ENCODE data around the gene MPP2. TPM values are rescaled to one million over a fixed set of nuclear protein-coding genes. Genes with fewer than 3 reads are reported as not detected.

MPP2 gene
- total RNA-seq, 1 experiment from 2014 or later = 5.6 TPM

GRCh38 chr17:43915559-43915958, 8.2 kb upstream of the MPP2 start:
- H3K9me3 ChIP-seq = no peaks in the 10 kb centered on the region
- H3K36me3 ChIP-seq (ENCODE audit: control insufficient read depth, insufficient read depth, low read length) = no peaks in the 10 kb centered on the region
- ChIA-PET CTCF (no interaction called here), POLR2A (no interaction called here)
- H3K27me3 ChIP-seq (replicated peaks; ENCODE audit: control insufficient read depth, insufficient read depth, low read length) = no peaks in the 10 kb centered on the region
- Mint-ChIP-seq H3K27me3 (ENCODE audit: insufficient read depth, unreplicated experiment) (no peaks in the 10 kb centered on the region), H3K4me3 (ENCODE audit: unreplicated experiment) (no peak overlapping the region), H3K4me1 (ENCODE audit: low read depth, unreplicated experiment) (peaks cover 7% of the 10 kb centered on the region), H3K27ac (ENCODE audit: unreplicated experiment) (no peak overlapping the region), H3K36me3 (ENCODE audit: insufficient read depth, unreplicated experiment) (no peaks in the 10 kb centered on the region), H3K9me3 (ENCODE audit: unreplicated experiment) (no peaks in the 10 kb centered on the region)
- peaks cover 20% of the 10 kb centered on the region for H3K4me1 ChIP-seq
- no peak overlapping the region for H3K4me3 ChIP-seq (ENCODE audit: low read depth, low read length)
- BruUV-seq (replicated peaks) = no TSS peak
- no peak for DNase-seq
- TF ChIP-seq CTCF (IDR thresholded peaks at IDR 0.05; ENCODE audit: insufficient read depth in 1 of 2, low read depth in 1 of 2, low read length in 1 of 2, severe bottlenecking in 1 of 2, unreplicated experiment in 1 of 2) = no peak
- intact Hi-C loops (cut with micrococcal nuclease; ENCODE audit: unreplicated experiment) = no loop called here

GRCh38 chr17:43914451-43914850, 7.1 kb upstream of the MPP2 start:
- Mint-ChIP-seq H3K36me3 (ENCODE audit: insufficient read depth, unreplicated experiment) (no peaks in the 10 kb centered on the region), H3K27ac (ENCODE audit: unreplicated experiment) (no peak overlapping the region), H3K9me3 (ENCODE audit: unreplicated experiment) (no peaks in the 10 kb centered on the region), H3K27me3 (ENCODE audit: insufficient read depth, unreplicated experiment) (no peaks in the 10 kb centered on the region), H3K4me3 (ENCODE audit: unreplicated experiment) (no peak overlapping the region), H3K4me1 (ENCODE audit: low read depth, unreplicated experiment) (peaks cover 7% of the 10 kb centered on the region)
- Histone ChIP-seq H3K9me3 (no peaks in the 10 kb centered on the region), H3K27me3 (replicated peaks; ENCODE audit: control insufficient read depth, insufficient read depth, low read length) (no peaks in the 10 kb centered on the region), H3K4me3 (ENCODE audit: low read depth, low read length) (no peak overlapping the region), H3K4me1 (peaks cover 20% of the 10 kb centered on the region), H3K36me3 (ENCODE audit: control insufficient read depth, insufficient read depth, low read length) (no peaks in the 10 kb centered on the region)
- no peak for TF ChIP-seq CTCF (IDR thresholded peaks at IDR 0.05; ENCODE audit: insufficient read depth in 1 of 2, low read depth in 1 of 2, low read length in 1 of 2, severe bottlenecking in 1 of 2, unreplicated experiment in 1 of 2)
- POLR2A ChIA-PET = no interaction called here
- BruUV-seq (replicated peaks) = no TSS peak
- CTCF ChIA-PET = interaction anchor here (1.0 to 1.6 kb wide), 2 partner anchors 30 to 72 kb away, joined by 3 to 4 read pairs; no protein-coding TSS in a partner anchor
- intact Hi-C loops (cut with micrococcal nuclease; ENCODE audit: unreplicated experiment) = loop anchor here (5.0 kb wide), 1 partner anchor 37 kb away; no protein-coding TSS in a partner anchor
- DNase-seq = no peak

- no peaks in the 10 kb centered on the region for H3K9me3 ChIP-seq
- H3K27ac Mint-ChIP-seq (ENCODE audit: unreplicated experiment) = no peak overlapping the region
- H3K9me3 Mint-ChIP-seq (ENCODE audit: unreplicated experiment) = no peaks in the 10 kb centered on the region
- no peaks in the 10 kb centered on the region for H3K27me3 Mint-ChIP-seq (ENCODE audit: insufficient read depth, unreplicated experiment)
- no peaks in the 10 kb centered on the region for H3K36me3 Mint-ChIP-seq (ENCODE audit: insufficient read depth, unreplicated experiment)
- H3K27me3 ChIP-seq (replicated peaks; ENCODE audit: control insufficient read depth, insufficient read depth, low read length) = no peaks in the 10 kb centered on the region
- DNase-seq = no peak
- no peak overlapping the region for H3K4me3 Mint-ChIP-seq (ENCODE audit: unreplicated experiment)
- no peak for TF ChIP-seq CTCF (IDR thresholded peaks at IDR 0.05; ENCODE audit: insufficient read depth in 1 of 2, low read depth in 1 of 2, low read length in 1 of 2, severe bottlenecking in 1 of 2, unreplicated experiment in 1 of 2)
- no peaks in the 10 kb centered on the region for H3K36me3 ChIP-seq (ENCODE audit: control insufficient read depth, insufficient read depth, low read length)
- intact Hi-C loops (cut with micrococcal nuclease; ENCODE audit: unreplicated experiment) = loop anchor here (5.0 kb wide), 1 partner anchor 36 kb away; no protein-coding TSS in a partner anchor
- H3K4me1 ChIP-seq = peaks cover 20% of the 10 kb centered on the region
- ChIA-PET CTCF (interaction anchor here (1.6 kb wide), 1 partner anchor 31 kb away, joined by 4 read pairs; no protein-coding TSS in a partner anchor), POLR2A (no interaction called here)
- BruUV-seq (replicated peaks) = no TSS peak
- H3K4me3 ChIP-seq (ENCODE audit: low read depth, low read length) = no peak overlapping the region
- peaks cover 7% of the 10 kb centered on the region for H3K4me1 Mint-ChIP-seq (ENCODE audit: low read depth, unreplicated experiment)
These were observed 6.2 kb upstream of the MPP2 start for GRCh38 chr17:43913584-43913983.

All from Caco-2 (cell line).